SK-N-SH treated with all-trans-retinoic acid at 6 μM for 48 hours (cell line): ENCODE results near the gene EEF1AKMT4.

Experiments
- ATAC-seq: fragments of 200-7000 bp; cut with Tn5 transposase; 3 replicates; pipeline ENCODE4 v1.9.1; 2020; ENCODE audit warnings: mild to moderate bottlenecking, moderate library complexity
- ARNTL ChIP-seq: fragments of 450-650 bp; formaldehyde crosslinking; IDR thresholded peaks from 2 replicates; pipeline ENCODE4 v1.5.0; 2020; ENCODE audit warnings: low read depth, mild to moderate bottlenecking, moderate library complexity, borderline replicate concordance
- BACH2 ChIP-seq: fragments of 250-450 bp; sonication (Bioruptor Pico); IDR thresholded peaks from 2 replicates; pipeline ENCODE4 v1.9.0; 2021; ENCODE audit warnings: mild to moderate bottlenecking, borderline replicate concordance
- ESRRG ChIP-seq: fragments of 250-450 bp; sonication (Bioruptor Pico); IDR thresholded peaks from 2 replicates; pipeline ENCODE4 v1.6.1; 2021; ENCODE audit warnings: mild to moderate bottlenecking
- GLIS3 ChIP-seq: fragments of 250-450 bp; sonication (Bioruptor Pico); IDR thresholded peaks from 2 replicates; pipeline ENCODE4 v1.5.0; 2020; ENCODE audit warnings: mild to moderate bottlenecking, moderate library complexity
- ISL1 ChIP-seq: fragments of 250-450 bp; sonication (Bioruptor Pico); IDR thresholded peaks from 2 replicates; pipeline ENCODE4 v2.1.2; 2022; ENCODE audit warnings: mild to moderate bottlenecking, moderate library complexity
- OSR1 ChIP-seq: fragments of 250-450 bp; sonication (Bioruptor Pico); IDR thresholded peaks from 2 replicates; pipeline ENCODE4 v1.8.0; 2022; ENCODE audit warnings: moderate library complexity, mild to moderate bottlenecking, inconsistent platforms
- POU6F1 ChIP-seq: fragments of 250-450 bp; sonication (Bioruptor Pico); IDR thresholded peaks from 2 replicates; pipeline ENCODE4 v1.8.0; 2021; ENCODE audit warnings: low read depth, mild to moderate bottlenecking, moderate library complexity, borderline replicate concordance
- SNAI2 ChIP-seq: fragments of 250-450 bp; sonication (Bioruptor Pico); IDR thresholded peaks from 2 replicates; pipeline ENCODE4 v1.5.0; 2020; ENCODE audit warnings: mild to moderate bottlenecking, moderate library complexity
- TCF4 ChIP-seq: fragments of 250-450 bp; sonication (Bioruptor Pico); IDR thresholded peaks from 2 replicates; pipeline ENCODE4 v1.8.0; 2021; ENCODE audit warnings: mild to moderate bottlenecking, moderate library complexity, borderline replicate concordance
- TOX ChIP-seq: fragments of 250-450 bp; sonication (Bioruptor Pico); IDR thresholded peaks from 2 replicates; pipeline ENCODE4 v1.8.0; 2021; ENCODE audit warnings: mild to moderate bottlenecking, moderate library complexity, borderline replicate concordance
- ZC3H10 ChIP-seq: fragments of 250-450 bp; sonication (Bioruptor Pico); IDR thresholded peaks from 2 replicates; pipeline ENCODE4 v1.5.1; 2021; ENCODE audit warnings: mild to moderate bottlenecking, moderate library complexity
- ZFP3 ChIP-seq: fragments of 250-450 bp; sonication (Bioruptor Pico); IDR thresholded peaks from 2 replicates; pipeline ENCODE4 v1.5.0; 2020; ENCODE audit warnings: mild to moderate bottlenecking, moderate library complexity
- ZFP30 ChIP-seq: fragments of 450-650 bp; formaldehyde crosslinking; IDR thresholded peaks from 2 replicates; pipeline ENCODE4 v1.5.0; 2022; ENCODE audit warnings: mild to moderate bottlenecking, moderate library complexity
- ZNF70 ChIP-seq: fragments of 450-650 bp; formaldehyde crosslinking; IDR thresholded peaks from 2 replicates; pipeline ENCODE4 v1.5.0; 2020; ENCODE audit warnings: mild to moderate bottlenecking, moderate library complexity
- ZNF8 ChIP-seq: fragments of 450-650 bp; formaldehyde crosslinking; IDR thresholded peaks from 2 replicates; pipeline ENCODE4 v1.5.0; 2020; ENCODE audit warnings: mild to moderate bottlenecking, moderate library complexity
- TF ChIP-seq, protein P1 (sequence below): fragments of 250-450 bp; sonication (Bioruptor Pico); IDR thresholded peaks from 2 replicates; pipeline ENCODE4 v1.5.0; 2020; ENCODE audit warnings: mild to moderate bottlenecking, moderate library complexity
- TF ChIP-seq, protein P2 (sequence below): fragments of 250-450 bp; sonication (Bioruptor Pico); IDR thresholded peaks from 2 replicates; pipeline ENCODE4 v1.5.1; 2020; ENCODE audit warnings: low read depth, mild to moderate bottlenecking, moderate library complexity
- TF ChIP-seq, protein P3 (sequence below): fragments of 250-450 bp; sonication (Bioruptor Pico); IDR thresholded peaks from 2 replicates; pipeline ENCODE4 v1.5.1; 2021; ENCODE audit warnings: mild to moderate bottlenecking, moderate library complexity
- TF ChIP-seq, protein P4 (sequence below): fragments of 250-450 bp; sonication (Bioruptor Pico); IDR thresholded peaks from 2 replicates; pipeline ENCODE4 v1.8.0; 2020; ENCODE audit warnings: mild to moderate bottlenecking, moderate library complexity, borderline replicate concordance

The EEF1AKMT4 gene

DNA sequence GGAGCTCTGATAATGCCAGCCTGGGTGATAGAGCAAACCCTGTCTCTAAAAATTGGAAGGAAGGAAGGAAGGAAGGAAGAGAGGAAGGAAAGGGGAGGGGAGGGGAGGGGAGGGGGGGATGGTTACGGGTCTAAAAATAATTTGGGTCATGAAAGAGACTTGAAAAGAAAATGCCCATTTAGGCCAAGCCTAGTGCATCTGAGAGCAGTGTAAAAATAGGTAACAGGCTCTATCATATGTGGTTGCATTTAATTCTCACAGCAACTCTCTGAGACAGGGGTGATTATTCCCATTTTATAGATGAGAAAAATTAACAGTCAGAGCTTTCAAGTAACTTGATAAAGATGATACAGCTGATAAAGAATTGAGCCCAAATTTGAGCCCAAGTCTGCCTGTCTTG, 22.8 kb downstream of the EEF1AKMT4 start:
- TF ChIP-seq TCF4 (no peak), GLIS3 (CRISPR knock-in tag) (no peak), ISL1 (CRISPR knock-in tag) (no peak), OSR1 (no peak), BACH2 (CRISPR knock-in tag) (no peak), ZC3H10 (CRISPR knock-in tag) (no peak), SNAI2 (no peak), ZFP30 (CRISPR knock-in tag) (no peak), ZFP3 (CRISPR knock-in tag) (no peak), TOX (CRISPR knock-in tag) (no peak), ESRRG (no peak), POU6F1 (CRISPR knock-in tag) (no peak), ARNTL (CRISPR knock-in tag) (no peak), ZNF70 (CRISPR knock-in tag) (no peak), ZNF8 (CRISPR knock-in tag) (no peak)
- TF ChIP-seq, protein P1, sequence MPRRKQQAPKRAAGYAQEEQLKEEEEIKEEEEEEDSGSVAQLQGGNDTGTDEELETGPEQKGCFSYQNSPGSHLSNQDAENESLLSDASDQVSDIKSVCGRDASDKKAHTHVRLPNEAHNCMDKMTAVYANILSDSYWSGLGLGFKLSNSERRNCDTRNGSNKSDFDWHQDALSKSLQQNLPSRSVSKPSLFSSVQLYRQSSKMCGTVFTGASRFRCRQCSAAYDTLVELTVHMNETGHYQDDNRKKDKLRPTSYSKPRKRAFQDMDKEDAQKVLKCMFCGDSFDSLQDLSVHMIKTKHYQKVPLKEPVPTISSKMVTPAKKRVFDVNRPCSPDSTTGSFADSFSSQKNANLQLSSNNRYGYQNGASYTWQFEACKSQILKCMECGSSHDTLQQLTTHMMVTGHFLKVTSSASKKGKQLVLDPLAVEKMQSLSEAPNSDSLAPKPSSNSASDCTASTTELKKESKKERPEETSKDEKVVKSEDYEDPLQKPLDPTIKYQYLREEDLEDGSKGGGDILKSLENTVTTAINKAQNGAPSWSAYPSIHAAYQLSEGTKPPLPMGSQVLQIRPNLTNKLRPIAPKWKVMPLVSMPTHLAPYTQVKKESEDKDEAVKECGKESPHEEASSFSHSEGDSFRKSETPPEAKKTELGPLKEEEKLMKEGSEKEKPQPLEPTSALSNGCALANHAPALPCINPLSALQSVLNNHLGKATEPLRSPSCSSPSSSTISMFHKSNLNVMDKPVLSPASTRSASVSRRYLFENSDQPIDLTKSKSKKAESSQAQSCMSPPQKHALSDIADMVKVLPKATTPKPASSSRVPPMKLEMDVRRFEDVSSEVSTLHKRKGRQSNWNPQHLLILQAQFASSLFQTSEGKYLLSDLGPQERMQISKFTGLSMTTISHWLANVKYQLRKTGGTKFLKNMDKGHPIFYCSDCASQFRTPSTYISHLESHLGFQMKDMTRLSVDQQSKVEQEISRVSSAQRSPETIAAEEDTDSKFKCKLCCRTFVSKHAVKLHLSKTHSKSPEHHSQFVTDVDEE (CRISPR knock-in tag) = no peak
- TF ChIP-seq, protein P2, sequence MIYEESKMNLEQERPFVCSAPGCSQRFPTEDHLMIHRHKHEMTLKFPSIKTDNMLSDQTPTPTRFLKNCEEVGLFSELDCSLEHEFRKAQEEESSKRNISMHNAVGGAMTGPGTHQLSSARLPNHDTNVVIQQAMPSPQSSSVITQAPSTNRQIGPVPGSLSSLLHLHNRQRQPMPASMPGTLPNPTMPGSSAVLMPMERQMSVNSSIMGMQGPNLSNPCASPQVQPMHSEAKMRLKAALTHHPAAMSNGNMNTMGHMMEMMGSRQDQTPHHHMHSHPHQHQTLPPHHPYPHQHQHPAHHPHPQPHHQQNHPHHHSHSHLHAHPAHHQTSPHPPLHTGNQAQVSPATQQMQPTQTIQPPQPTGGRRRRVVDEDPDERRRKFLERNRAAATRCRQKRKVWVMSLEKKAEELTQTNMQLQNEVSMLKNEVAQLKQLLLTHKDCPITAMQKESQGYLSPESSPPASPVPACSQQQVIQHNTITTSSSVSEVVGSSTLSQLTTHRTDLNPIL (CRISPR knock-in tag) = no peak
- TF ChIP-seq, protein P3, sequence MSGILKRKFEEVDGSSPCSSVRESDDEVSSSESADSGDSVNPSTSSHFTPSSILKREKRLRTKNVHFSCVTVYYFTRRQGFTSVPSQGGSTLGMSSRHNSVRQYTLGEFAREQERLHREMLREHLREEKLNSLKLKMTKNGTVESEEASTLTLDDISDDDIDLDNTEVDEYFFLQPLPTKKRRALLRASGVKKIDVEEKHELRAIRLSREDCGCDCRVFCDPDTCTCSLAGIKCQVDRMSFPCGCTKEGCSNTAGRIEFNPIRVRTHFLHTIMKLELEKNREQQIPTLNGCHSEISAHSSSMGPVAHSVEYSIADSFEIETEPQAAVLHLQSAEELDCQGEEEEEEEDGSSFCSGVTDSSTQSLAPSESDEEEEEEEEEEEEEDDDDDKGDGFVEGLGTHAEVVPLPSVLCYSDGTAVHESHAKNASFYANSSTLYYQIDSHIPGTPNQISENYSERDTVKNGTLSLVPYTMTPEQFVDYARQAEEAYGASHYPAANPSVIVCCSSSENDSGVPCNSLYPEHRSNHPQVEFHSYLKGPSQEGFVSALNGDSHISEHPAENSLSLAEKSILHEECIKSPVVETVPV (CRISPR knock-in tag) = no peak
- TF ChIP-seq, protein P4, sequence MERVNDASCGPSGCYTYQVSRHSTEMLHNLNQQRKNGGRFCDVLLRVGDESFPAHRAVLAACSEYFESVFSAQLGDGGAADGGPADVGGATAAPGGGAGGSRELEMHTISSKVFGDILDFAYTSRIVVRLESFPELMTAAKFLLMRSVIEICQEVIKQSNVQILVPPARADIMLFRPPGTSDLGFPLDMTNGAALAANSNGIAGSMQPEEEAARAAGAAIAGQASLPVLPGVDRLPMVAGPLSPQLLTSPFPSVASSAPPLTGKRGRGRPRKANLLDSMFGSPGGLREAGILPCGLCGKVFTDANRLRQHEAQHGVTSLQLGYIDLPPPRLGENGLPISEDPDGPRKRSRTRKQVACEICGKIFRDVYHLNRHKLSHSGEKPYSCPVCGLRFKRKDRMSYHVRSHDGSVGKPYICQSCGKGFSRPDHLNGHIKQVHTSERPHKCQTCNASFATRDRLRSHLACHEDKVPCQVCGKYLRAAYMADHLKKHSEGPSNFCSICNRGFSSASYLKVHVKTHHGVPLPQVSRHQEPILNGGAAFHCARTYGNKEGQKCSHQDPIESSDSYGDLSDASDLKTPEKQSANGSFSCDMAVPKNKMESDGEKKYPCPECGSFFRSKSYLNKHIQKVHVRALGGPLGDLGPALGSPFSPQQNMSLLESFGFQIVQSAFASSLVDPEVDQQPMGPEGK (CRISPR knock-in tag) = no peak
- ATAC-seq = no peak

DNA sequence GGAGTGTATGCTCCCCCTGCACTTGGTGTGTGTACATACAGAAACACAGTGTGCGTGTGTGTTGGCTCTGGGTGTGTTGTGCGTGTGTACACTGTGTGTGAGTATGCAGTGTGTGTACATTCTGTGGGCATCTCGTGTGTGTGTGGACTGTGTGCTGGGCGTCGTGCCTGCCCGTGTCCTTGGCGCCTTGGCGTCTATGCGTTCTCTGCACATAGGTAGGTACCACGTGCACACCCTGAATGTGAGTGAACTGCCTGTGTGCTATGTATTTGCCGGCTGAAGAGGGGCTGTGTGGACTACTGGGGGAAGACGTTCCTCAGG, 25.9 kb downstream of the EEF1AKMT4 start:
- no peak for TF ChIP-seq ESRRG
- TF ChIP-seq GLIS3 (CRISPR knock-in tag) = no peak
- no peak for TF ChIP-seq ZNF8 (CRISPR knock-in tag)
- no peak for TF ChIP-seq ZC3H10 (CRISPR knock-in tag)
- TF ChIP-seq, protein P1 (CRISPR knock-in tag) = no peak
- TF ChIP-seq, protein P2 (CRISPR knock-in tag) = no peak
- no peak for ATAC-seq
